ENCODE measurements around the gene LBHD1.
"Not testable (repeated sequence)": the region's sequence is repeated elsewhere in the genome, so short reads cannot be mapped to it uniquely, and the experiment has no call there.

The LBHD1 gene

GRCh38 chr11:62671608-62672389, at the start of gene LBHD1, which contains the start of gene UQCC3:
Gene LBHD1 (minus strand): TSS chr11:62672267. CDS start chr11:62670031, 2,236 bp downstream.
Gene UQCC3 (plus strand): TSS chr11:62671673. CDS start chr11:62671746, 73 bp downstream.
- peak; percentile 71 for DNase-seq

DNA sequence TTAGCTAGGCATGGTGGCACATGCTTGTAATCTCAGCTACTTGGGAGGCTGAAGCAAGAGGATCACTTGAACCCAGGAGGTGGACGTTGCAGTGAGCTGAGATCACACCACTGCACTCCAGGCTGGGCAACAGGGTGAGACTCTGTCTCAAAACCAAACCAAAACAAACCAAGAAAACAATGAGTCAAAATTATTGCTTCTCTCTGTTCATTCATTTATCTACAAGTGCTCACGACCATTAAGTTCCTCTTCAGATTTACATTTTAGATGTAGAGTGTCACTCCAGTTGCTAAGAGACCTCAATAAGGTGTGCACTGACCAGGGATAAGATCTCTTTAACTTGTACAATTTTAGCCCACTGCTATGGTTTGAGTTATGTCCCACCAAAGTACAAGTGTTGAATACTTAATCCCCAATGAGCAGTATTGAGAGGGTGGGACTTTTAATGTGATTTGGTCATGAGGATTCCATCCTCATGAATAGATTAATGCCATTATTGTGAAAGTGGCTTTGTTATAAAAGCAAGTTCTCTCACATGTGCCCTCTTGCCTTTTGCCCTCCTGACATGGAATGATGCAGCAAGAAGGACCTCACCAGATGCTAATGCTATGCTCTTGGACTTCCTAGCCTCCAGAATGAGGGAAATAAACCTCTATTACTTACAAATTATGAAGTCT, 47.4 kb upstream of the LBHD1 start:
- no peak for DNase-seq

DNA sequence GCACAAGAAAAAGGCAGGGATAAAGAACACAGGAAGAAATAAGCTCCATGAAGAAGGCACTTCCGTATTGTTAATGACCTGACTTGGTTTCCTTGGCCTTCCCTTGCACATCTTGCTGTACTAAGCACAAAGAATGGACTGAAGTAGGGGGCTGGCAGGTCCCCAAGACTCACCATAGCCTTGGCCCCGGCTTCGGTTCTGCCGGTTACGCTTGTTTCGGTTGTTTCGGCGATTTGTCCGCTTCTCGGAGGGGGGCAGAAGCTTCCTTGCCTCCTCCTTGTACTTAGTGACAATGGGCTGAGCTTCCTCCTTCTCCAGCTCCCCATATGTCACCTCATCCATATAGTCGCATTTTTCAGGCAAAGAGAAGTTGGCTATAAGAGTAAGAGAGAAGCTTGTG, 44.7 kb upstream of the LBHD1 start:
- no peak for DNase-seq

DNA sequence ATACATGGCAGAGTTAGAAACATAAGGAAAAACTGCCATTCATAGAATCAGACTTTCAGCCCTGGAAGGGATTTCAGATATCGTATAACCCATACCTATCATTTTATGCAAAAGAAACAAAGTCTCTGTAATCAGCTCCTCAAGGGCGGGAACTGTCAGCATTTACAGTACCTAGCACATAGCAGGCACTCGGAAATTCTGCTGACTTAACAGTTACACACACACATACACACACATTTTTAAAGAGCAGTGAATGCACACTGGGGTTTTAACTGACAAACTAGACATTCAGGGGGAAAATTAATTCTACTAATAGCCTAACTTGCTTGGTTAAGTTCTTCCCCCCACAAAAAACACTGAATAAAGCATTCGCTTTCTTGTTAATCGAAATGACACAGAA, 44.1 kb upstream of the LBHD1 start:
- DNase-seq = no peak

GRCh38 chr11:62715150-62716130, 43.4 kb upstream of the LBHD1 start:
- DNase-seq = no peak

- no peak for DNase-seq
Measured at GRCh38 chr11:62713343-62713742, 41.3 kb upstream of the LBHD1 start.

DNA sequence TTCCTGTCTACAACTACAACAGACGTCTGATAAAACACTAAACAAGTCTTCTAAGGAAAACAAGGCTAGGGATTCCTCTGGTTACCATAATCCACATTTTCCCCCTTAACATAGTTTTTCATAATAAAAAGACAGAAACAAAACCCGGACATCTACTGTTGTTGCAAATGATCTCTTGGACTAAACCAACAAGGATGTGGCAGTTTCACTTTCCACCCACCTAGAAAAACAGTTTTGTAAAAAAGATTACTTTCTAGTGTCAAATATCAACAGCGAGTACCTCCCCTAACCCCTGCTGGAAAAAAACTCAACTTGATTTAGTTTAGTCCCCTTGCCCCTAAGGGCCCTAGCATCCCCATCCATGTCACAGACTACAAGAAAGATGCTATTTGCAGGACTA, 40.8 kb upstream of the LBHD1 start:
- no peak for DNase-seq

GRCh38 chr11:62712276-62712812, 40.3 kb upstream of the LBHD1 start:
- no peak for DNase-seq

GRCh38 chr11:62710001-62710345, 37.9 kb upstream of the LBHD1 start:
- peak; percentile 19 for DNase-seq

DNA sequence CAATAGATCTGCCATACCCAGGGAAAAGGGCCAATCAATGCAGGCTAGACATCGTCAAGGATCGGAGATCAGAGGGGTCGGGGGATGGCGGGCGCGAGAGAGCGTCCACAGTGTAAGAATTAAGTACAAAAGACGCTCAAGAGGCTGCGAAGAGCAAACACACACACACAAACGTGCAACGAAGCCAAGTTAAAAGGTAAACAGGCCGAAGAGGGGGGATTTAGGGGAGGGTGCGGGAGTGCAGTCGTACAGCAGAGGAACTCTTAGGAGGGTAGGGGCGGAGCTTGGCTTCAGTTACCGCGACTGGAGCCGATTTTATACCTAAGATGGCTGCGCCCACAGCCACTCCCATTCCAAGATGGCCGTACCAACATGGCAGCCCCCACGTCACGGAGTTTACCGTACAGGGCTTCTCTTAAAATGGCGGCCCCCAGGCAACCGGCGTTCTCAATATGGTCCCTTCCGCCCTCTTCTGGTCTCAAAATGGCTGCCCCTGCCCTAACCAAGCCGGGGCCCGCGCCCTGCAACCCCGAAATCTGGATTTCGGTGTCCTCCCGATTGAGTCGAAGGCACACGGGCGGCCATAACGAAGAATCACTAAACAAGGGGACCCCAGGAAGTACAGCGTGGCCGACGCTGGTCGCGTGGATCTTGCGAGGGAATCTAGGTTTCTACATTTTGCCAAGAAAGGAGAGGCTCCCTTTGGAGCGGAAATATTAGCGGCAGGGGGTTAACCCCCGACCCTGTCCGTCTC, 37.4 kb upstream of the LBHD1 start:
- peak; percentile 96 for DNase-seq

DNA sequence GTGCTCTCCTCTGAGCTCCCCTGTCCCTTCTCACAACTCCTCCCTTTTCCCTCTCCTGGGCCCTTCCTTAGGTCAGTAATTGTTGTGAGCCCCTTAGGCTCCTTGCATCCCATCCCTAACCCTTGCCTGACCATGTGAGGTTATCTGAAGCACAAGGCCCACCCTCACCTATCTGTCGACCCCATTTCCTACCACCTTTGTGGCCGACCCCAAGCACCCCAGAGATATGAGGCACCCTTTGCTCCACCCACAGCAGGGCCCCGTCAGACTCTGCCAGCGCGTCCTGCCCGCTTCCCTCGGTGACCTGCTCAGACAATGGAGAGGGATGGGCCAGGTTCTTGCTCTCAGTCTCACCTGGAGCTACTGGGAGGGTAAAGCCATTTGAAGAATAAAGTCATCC, 36.7 kb upstream of the LBHD1 start:
- peak; percentile 49 for DNase-seq

GRCh38 chr11:62708392-62708791, 36.3 kb upstream of the LBHD1 start:
- DNase-seq = no peak

GRCh38 chr11:62707277-62707861, 35.3 kb upstream of the LBHD1 start, which contains the start of the genes BSCL2 and GNG3:
Gene BSCL2 (minus strand): TSS chr11:62707424. CDS start chr11:62707195, 229 bp downstream.
Gene GNG3 (plus strand): TSS chr11:62707676. CDS start chr11:62708296, 620 bp downstream.
- no peak for DNase-seq

DNA sequence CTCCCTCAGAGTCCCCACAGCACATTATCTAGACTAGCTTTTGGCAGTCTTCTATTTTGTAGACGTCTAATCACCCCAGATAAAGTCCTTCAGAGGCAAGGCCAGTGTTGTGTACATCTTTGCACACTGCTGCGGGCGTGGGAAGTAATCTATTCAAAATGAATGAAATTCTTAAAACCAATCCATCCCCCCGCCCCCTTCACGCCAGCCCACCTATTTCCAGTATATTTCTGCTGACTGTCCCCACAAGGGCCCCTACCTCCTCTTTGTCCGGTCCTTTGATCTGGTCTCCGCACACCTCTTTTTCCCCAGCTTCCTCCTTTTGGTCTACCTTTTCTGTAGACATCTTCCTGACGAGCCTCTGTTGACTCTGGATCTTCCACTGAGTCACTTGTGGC, 34.8 kb upstream of the LBHD1 start:
- no peak for DNase-seq

DNA sequence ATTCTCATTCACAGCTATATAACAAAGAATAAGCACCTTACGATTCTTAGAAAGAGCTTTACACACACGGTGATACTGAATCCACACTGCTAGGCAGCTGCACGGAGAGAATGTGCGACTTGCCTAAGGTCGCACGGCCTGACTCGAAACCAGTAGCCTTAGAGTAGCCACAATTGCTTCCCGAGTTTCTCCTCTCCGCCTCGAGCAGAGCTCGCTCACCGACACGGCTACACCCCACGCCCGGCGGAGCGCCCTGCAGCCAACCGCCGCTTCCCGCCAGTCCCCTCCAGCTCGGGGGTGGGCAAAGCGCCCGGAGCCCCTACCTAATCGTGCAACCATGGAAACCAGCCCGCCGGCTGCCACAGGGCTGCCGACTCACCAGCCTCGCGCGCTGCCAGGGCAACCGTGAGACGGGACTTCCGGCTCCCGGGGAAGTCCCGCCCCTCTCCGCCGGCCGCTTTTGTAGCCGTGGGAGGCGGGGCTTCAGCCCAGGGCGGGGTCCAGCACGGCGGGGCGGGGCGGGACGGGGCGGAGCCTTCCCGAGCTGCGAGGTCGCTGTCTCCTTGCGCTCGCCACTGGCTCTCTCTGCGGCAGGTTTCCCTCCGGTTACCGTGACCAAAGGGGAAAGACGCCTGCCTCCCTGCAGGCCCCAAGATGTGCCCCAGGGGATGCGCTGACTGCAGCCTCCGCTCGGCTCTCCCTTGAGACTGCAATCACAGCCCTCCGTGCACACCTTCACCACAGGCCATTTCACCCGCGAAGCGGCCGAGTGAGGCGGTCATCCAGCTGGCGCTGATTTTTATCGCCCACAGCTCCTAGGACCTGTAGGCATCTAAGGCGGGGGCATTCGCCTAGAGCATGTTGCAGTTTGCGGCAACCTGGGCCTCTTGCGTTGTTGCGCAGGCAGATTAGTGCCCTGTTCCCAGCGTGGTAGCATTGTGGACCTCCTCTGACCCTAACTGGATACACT, 34.1 kb upstream of the LBHD1 start:
- DNase-seq = peak; percentile 95

GRCh38 chr11:62705413-62705812, 33.3 kb upstream of the LBHD1 start:
- no peak for DNase-seq

DNA sequence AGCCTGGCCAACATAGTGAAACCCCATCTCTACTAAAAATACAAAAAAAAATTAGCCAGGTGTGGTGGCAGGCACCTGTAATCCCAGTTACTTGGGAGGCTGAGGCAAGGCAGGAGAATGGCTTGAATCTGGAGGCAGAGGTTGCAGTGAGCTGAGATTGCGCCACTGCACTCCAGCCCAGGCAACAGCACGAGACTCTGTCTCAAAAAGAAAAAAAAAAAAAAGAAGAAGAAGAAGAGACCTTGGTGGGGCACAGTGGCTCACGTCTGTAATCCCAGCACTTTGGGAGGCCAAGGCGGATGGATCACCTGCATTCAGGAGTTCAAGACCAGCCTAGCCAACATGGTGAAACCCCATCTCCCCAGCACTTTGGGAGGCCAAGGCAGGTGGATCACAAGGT, 31.9 kb upstream of the LBHD1 start:
- not testable (repeated sequence) for DNase-seq

DNA sequence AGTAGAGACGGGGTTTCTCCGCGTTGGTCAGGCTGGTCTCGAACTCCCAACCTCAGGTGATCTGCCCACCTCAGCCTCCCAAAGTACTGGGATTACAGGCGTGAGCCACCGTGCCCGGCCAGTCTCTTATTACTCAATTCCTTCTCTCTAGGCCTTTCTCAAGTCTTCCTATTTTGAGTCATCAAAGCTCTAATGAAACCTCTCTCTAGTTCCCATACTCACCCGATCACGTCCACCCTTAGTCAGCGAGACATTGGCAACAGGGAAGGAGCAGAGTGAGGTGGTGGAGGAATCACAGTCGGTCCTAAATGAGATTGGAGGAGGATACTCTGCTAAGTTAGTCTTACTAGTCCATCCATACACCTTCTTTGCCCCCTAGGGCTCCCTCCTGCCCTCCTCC, 30.2 kb upstream of the LBHD1 start:
- no peak for DNase-seq

DNA sequence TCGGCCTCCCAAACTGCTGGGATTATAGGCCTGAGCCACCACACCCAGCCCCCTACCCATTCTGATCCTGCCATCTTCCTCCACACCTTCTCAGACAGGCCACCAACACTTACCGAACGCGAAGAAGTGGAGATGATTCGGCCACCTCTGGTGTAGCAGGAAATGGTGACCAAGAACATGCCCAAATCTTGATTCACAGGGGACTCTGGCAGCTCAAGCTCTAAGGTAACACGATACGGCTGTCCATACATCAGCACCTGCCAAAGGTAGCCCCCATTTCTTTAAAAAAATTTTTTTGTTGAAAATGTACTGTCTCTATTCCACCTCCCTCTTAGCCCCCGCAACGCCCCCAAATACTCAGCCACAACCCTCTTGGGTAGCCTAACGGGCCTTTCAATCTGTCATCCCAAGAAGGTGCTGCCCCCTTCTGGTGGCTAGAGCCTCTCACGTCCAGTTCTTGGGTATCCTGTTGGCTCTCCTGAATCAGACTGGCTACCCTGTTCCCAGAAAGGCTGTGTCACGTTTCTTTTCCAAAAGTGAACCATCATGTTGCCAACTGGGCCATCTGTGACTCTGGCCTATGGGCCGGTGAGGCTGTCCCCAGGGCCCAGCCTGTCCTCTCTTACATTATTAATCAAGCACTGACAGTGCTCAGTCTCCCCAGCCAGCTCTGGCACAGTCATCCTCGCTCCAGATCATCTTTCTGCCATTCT, 22.5 kb upstream of the LBHD1 start:
- DNase-seq = peak; percentile 79

DNA sequence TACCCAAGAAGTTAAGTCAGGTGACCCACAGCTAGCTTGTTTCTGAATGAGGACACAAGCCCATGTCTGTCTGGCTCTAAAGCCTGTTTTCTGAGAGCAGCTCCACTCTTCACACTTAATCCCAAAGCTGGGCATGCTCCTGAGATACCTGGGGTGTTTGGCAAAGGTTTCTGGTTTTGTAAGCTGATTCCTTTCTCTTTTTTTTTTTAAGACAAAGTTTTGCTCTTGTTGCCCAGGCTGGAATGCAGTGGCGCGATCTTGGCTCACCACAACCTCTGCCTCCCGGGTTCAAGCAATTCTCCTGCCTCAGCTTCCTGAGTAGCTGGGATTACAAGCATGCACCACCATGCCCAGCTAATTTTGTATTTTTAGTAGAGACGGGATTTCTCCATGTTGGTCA, 21.6 kb upstream of the LBHD1 start:
- not testable (repeated sequence) for DNase-seq

Data from activated gamma-delta T cell treated with Interleukin-2 at 50 U/mL for 16 hours (primary cell).